Skeletal muscle cell (primary cell): ENCODE results near the gene IFNK.

Experiments
- DNase-seq: peaks from one replicate; pipeline ENCODE4 v3.0.0-alpha.2; 2010; ENCODE audit warnings: low read depth
- H3K4me3 ChIP-seq: 2 replicates; pipeline ENCODE4 v1.5.1; 2011; ENCODE audit warnings: low read depth, mild to moderate bottlenecking, control low read depth, low read length, moderate library complexity

Gene IFNK

DNA sequence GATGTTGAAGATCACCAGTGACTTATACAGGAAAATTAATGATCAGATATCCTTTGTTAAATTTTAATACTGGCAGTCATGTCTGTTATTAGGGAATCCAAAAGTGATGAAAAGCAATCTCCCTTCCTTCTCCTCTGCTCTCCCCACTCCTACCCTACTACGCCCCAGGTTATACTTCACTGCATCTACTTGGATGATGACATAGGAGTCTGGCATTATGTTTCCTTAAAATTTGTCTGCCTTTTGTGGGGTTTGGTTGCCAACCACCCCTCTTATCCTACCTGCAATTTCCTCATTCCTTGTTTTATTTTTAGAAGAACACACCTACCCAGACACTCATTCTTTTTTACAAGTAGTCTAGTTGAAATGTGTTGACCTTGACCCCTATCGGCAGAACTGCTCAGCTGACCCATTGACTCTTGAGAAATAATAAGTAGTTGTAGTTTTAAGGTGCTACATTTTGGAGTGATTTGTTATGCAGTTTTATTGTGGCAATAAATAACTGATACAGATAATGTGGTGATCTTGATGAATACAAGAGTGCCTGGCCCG lies 10.6 kb downstream of the IFNK start:
- DNase-seq: no peak
- H3K4me3 ChIP-seq: no peak overlapping the region

DNA sequence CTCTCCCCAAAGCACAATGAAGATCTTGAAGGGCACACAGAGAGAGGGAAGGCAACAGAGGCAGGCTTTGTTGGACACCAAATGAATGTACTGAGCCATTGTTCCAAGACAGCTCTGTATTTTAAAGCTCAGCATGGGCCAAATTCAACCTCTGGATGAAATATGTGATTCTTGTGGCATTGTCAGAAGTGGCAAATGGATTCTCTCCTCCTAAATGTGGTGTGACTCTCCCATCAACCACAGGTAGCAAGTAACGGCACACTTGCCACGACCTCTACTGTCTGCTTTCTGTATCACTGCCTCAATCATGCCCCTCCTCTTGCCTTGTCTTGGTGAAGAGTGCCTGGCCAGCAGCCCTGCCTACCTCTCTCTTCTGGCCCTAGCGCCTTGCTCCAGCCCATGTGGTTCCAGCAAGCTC lies 11.6 kb downstream of the IFNK start:
- no peak for DNase-seq
- no peak overlapping the region for H3K4me3 ChIP-seq

DNA sequence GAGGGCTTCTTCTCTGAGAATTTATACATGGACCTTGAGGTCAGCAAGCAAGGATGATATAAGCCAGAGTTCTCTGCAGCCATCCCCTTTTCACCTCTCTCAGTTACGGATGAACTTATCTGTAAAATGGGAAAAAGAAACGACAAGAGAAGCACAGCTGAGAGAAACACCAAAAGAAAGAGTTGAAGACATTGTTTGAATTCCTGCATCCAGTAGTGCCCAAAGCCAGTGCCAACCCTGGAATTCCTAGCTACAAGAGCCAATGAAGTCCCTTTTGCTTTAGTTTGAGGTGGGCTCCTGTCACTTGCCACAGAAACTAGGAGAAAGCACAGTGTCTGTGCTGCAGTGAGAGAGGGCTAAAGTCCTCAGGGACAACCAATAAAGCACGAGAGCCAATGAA lies 12.1 kb downstream of the IFNK start:
- DNase-seq: no peak
- H3K4me3 ChIP-seq: no peak overlapping the region

DNA sequence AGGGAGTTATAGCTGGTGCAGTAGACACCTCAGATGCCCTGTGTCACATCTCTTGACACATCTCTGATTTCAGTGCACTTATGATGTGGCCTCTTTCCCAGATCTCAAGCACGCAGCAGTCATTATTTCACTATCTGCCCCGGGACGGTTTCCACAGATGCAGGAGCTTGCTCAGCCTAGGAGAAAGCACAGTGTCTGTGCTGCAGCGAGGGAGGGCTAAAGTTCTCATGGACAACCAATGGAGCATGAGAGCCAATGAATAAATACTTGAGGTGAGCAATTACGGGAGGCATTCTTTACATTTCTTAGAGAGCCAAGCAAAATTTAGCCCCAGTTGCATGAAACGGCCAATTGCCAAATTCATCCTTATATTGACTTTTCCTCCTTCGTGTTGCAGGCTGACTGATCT lies 12.9 kb downstream of the IFNK start:
- DNase-seq: no peak

DNA sequence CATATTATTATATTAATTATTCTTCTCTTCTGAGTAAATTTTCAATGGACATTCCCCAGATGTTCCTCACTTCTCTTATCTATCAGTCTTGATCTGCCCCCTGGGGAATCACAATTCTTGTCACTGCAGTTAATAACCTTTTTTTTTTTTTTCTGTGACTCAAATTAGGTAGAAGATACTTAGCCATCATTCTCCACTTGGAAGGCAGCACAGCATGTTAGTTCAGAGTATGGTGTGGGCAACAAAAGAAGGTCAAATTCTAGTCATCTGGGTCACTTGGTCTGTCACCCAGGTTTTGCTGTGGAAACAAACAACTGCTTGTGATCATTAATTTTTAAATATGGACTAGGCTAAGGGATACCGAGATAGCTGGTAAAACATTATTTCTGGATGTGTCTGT lies 13.7 kb downstream of the IFNK start:
- no peak overlapping the region for H3K4me3 ChIP-seq
- no peak for DNase-seq

More for the DNA sequence above, 12.9 kb downstream of the IFNK start:
- no peak overlapping the region for H3K4me3 ChIP-seq

DNA sequence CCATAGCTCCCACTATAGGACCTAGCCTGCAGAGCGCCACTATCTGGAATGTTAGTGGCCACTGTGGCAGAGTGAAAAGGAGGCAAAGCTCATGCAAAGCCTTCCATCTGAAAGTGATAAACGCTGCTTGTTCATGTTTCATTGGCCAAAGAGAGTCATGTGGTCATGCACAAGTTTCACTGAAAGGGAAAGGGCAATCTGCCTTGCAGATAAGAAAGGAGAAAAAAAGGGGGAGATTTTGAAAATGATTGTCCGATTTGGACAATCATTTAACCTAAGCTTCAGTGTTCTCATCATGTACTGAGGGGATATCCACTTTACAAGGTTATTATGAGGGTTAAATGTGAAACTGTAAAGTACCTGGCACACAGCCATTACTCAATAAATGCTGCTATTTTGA lies 14.6 kb downstream of the IFNK start:
- no peak for DNase-seq
- H3K4me3 ChIP-seq: no peak overlapping the region

DNA sequence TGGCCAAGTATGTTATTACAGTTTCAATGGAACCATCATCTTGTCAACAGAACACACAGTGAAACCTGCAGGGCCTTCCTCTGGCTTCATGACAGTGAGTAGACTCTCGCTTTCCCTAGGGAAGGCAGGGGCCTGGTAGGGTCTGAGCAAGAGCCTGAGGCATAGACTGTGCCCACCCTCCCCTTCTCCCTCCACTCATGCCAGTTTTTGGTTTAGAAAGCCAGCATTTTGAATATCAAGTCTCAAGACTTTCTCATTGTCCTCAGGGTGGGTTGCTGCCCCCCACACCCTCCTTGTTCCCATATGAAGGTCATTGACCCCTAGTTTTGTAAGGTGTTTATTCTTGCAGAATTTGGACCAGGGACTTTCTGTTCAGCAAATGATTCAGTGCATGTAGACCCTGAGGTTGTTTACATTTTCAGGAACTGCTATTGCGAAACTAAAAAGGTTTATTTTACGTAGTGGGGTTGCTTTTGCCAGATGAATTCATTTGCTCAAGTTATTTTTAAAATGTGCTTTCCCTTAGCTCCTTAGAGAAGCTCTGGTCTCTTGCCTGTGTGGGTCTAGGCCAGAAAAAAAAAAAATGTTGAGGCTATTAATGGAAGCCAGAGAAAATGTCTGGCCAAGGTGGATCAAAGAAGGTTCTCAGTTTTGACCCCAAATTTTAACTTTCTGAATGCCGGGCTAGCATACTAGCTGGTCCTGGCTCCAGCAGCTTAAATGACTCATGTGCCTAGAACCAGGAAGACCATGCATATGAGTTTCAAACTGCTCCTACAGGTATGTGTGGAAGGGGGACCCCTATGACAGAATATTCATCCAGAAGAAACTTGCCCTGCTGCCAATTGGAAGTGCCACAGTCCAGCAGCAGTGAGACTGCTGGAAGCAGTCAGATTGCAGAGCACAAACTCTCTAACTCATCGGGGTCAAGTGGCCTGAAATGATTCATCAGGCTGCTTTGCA lies 15.7 kb downstream of the IFNK start:
- peak; percentile 62 for DNase-seq
- no peak overlapping the region for H3K4me3 ChIP-seq

DNA sequence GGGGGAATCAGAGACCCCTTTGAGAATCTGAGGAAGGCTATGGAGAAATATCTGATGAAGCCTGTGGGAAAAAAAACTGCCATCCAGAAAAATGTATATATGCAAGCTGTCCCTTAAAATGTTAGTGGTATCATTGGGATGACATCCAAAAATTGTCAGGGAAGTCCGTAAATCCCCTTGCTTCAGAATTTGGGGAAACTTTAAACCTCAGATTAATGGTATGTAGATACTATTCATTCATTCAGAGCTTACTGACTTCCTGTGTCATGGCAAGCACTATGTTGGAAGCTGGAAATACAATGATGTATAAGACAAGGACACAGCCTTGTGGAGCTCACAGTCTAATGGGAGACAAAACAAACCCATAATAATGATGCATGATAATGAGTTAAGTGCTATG lies 16.4 kb downstream of the IFNK start:
- DNase-seq: no peak
- no peak overlapping the region for H3K4me3 ChIP-seq

DNA sequence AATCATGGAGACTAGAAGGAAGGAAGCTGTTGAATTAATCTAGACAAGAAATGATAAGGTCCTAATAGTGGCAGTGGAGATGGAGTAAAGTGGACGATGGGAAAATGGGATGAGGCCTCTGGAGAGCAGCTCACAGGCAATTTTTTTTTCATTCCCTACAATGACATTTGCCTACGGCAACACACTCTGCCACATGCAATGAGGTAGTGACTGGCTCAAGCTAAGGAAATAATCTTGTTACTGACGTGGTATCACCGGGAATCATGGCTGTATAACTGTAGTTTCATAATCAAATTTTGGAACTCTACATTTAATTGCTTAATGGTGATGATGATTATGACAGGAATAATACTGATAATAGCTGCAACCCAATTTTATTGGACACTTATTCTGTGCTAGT lies 17.6 kb downstream of the IFNK start:
- no peak for DNase-seq

DNA sequence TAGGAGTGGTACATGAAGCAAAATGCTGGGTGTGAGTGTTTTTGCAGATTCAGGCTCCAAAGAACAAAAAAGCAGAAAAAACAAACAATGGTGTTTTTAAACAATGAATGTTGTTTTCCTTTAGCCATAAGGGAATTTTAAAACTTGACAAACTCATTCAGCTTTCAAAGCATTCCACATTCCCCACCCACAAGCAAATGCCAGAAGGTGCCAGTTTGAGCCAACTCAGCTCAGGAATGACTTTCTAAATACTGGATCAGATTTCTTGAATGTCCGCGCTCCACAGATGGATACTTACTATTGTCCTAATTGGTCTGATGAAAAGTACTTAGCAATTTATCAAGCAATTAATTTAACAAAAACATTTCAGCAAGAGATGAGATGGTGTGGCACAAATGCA lies 18.4 kb downstream of the IFNK start:
- no peak overlapping the region for H3K4me3 ChIP-seq
- DNase-seq: no peak

More for the DNA sequence above, 17.6 kb downstream of the IFNK start:
- no peak overlapping the region for H3K4me3 ChIP-seq

DNA sequence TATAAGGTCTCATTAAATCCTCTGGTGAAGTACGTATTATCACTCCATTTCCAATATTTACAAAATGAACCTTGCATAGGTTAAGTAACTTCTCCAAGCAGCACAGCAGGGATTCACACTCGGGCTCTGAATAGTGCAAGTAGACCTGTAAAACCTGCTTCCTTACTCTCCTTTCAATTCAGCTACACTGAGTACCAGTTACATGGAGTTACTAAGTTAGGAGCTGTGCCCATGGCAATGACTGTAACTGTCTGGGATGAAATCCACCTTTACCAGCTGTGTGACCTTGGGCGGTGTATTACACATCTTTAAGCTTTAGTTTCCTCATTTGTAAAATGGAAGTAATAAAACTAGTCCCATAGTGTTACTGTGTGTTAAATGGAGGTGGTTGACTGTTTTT lies 21.4 kb downstream of the IFNK start:
- DNase-seq: no peak
- H3K4me3 ChIP-seq: no peak overlapping the region

DNA sequence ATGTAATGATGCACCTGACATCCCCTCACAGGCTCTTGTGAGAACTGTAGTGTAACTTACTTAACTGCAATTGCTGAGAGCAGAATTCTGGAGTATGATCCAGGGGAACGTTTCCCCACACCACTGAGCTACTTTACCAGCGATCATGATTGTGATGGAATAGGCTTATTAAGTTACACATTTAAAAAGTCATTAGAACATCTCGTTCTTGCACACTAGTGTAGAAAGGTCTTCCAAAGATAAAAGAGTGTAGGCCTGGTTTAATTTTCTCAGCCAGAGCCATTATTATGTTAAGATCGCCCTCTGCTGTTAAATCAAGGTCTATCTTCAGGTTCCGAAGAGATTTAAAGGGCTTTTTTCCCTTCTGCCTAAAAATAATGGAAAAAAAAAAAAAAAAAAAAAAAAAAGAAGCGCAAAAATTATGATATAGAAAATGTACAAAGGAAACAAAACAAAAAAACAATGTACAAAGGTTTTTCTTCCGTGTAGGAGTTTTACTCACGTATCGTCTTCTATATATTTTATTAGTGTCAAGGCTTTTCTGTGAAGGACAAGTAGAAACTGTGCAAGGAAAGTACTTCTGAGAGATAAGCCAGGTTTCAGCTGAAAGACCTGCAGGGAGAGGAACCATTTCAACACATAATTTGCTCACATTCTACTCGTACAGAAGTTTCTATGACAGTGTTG lies 24.1 kb downstream of the IFNK start:
- no peak for DNase-seq

DNA sequence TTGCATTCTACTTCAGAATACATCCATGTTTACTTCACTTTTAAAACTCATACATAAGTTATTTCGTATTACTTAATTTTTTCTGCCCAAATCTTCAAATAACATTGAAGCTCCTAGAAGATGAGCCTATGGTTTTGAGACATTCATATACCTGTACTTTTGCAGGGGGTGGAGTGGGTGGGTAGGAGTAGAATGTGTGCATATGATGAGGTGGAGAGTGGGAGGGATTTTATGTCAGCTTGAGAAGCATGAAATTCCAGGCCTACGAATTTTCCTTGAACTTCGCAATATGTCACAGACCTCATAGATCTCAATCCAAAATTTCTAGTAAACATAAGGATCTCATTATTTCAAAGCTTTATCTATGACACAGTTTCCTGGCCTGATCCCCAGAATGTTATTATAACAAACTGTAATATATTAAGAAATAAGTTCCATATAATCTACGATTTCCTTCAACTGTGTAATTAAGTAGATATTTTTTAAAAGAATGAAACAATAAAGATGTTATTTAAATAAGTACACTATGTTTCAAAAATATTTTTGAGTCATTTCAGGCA lies 25.2 kb downstream of the IFNK start:
- H3K4me3 ChIP-seq: no peak overlapping the region
- no peak for DNase-seq

More for the DNA sequence above, 24.1 kb downstream of the IFNK start:
- H3K4me3 ChIP-seq: no peak overlapping the region

DNA sequence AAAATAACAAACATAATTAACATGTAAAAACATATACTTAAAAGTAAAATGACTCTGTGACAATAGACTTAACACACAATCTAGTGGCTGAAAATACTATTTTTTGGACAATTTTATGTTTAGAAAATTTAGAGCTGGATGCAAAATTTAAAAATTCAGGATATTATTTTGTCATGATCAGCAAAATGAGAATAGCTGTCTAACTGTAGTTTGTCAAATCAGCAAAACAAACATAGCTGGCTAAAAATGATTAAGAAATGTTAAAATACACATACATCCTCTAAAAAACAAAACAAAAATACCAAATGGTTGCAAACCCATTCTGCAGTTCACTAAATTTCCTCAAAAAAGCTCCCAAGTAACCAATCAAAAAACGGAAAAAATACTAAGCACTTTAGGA lies 30.6 kb downstream of the IFNK start:
- H3K4me3 ChIP-seq: no peak overlapping the region
- DNase-seq: no peak

DNA sequence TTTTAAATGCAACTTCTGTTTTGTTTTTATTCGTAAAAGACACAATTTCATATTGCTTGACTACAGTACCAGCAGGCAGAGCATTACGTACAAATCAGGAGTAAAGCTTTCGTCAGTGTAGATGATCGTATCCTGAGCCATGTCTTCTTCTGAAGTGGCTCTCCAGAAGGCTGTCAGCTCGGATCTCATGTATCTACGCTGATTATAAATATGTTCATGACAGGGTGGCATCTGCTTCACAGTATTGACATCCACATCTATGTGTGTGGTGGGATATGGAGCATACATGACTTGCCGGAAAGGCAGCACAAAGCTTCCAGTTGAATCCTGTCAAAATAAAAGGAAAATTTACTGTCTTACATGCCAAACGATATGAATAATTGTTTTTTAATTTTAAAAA lies 32.4 kb downstream of the IFNK start:
- H3K4me3 ChIP-seq: no peak overlapping the region
- DNase-seq: no peak

DNA sequence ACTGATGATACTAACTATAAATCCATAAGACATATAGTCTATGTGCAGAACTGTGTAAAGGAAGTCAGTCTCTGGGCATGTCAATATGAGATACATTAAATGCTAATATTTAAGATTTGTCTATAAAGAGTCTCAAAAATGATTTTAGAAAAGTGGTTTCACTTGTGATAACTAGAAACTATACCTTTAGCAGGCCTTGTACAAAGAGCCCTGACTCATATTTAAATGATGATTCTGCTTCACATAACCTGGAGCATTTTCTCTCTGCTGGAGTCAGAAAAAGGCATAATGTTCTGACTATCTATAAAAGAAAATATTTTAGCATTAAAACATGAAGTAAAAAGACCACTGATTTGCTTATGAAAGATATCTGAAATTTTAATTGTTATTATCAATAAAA lies 34.2 kb downstream of the IFNK start:
- H3K4me3 ChIP-seq: no peak overlapping the region
- DNase-seq: no peak

DNA sequence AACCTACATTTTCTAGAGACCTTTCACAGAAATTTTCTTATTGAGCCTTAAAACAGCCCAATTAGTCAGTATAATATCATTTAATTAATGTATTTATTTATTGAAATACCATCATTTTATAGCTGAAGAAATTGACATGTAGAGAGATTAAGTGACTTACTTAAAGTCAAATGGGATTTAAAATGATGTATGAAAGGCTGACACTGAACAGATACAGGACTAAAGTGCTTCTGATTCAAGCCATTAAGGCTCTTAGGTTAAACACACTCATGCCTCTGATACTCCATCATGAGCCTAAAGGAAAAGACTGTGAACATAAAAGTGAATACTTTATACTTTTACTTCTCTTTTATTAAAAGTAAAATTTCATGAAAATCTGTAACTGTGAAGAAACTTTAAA lies 36.4 kb downstream of the IFNK start:
- no peak overlapping the region for H3K4me3 ChIP-seq
- DNase-seq: no peak

DNA sequence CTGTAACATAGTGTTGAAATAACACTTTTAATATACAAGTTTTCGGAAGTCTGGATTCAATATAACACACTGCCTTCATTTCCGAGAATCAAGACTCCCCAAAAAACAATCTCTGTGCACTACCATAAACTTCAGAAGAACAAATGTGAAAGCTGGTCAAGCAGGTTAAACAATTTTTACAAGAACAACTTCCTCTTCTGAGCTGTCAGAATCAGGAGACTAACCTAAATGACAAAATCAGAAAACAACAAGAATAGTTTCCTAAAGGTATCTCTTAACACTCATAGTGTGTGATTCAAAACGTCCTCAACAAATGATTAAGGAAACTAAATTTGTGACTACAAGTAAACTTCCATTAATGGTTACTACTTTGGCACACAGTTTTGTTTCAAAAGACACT lies 37.6 kb downstream of the IFNK start:
- DNase-seq: no peak
- no peak overlapping the region for H3K4me3 ChIP-seq

DNA sequence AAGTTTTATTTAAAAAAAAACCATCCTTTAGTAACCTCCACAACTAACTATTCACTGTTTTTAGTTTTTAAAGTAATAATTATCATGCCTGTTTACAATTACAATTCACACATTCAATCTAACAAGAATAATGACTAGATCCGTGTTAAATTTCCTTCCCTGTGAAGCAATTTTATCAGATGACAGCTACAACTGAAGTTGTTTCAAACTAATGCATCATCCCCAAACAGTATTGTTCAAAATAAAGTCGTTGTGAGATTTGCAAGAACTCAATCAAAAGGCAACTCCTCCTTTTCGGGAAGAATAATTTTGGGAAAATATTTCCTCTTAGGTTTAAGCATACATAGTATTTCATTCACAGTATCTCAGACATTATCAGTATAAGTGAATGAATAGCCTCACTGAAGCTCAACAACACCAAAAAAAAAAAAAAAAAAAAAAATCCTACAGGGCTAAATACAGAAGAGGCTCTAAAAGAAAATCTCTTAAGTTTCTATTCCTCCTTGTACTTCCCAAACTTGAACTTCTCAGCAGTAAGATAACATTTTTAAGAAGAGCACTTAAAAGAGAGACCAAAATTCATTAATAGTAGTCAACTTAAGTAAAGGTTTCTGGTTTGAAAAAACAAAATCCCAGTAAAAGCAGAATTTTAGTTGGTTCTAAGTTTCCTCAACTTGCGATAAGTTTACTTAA lies 39.8 kb downstream of the IFNK start:
- DNase-seq: no peak
- no peak overlapping the region for H3K4me3 ChIP-seq

DNA sequence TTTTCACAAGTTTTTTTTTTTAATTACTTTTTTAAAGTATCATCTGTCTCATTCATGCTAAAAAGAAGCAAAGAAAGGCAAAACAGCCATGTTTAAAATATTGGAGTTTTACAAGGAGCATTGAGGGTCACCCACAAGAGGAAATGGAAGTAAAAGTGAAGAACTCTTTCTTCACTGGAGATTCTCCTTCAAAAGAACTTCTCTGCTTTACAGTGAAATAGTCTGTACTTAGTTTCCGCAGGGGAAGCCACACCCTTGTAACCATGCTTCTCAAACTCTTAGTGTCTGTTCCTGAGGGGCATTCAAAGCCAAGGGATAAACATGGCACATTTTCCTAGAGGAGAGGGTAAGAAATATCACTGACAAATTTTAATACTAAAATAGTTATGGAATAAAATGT lies 40.6 kb downstream of the IFNK start:
- DNase-seq: no peak
- H3K4me3 ChIP-seq: no peak overlapping the region
